ENCODE data around the gene SYT11.
"Not testable (repeated sequence)": the region's sequence is repeated elsewhere in the genome, so short reads cannot be mapped to it uniquely, and the experiment has no call there.

Gene SYT11

GRCh38 chr1:155860970-155861510 is 1.7 kb downstream of the SYT11 start:
- no peak for DNase-seq

DNA sequence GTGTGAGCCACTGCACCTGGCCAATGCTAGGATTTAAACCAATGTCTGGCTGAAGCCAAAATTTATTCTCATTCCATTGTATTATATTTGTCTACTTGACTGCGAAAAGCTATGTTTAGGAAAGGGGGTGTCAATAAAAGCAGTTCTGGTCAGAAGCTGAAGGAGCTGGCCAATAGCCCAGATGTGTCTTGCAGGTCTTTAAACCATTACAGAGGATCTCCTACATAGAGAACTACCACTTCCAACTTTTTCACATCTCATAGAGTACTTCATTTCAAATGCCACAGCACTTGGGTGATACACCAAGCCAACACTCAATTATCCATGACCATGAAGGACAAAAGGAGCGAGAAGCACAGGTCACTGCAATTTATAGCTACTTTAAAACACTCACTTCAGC is 2.5 kb downstream of the SYT11 start:
- no peak for DNase-seq

DNA sequence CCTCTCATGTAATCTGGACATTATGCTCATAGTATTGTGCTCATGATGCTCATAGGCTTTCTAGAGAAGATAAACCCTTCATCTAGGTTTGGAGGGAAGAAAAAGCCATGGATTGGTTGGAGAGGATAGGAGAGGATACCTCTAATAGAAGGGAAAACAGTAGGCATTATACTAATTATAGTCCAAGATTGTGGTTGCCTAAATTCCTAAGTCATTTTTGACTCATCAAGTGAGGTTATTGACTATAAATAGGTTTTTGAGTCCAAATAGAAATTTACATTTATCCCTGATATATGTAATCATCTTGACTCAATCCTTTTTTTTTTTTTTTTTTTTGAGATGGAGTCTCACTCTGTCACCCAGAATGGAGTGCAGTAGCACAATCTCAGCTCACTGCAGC is 5.0 kb downstream of the SYT11 start:
- no peak for DNase-seq

DNA sequence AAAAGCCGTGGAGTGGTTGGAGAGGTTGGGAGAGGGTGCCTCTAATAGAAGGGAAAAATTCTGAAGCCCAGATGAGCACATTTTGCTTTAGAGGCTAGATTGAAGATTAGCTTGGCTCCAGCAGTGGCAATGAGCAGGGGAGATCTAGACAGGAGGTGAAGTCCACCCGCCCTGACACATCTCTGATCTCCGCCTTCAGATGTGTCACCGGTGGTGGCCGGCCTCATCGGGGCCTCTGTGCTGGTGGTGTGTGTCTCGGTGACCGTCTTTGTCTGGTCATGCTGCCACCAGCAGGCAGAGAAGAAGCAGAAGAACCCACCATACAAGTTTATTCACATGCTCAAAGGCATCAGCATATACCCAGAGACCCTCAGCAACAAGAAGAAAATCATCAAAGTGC is 8.4 kb downstream of the SYT11 start:
- DNase-seq: no peak

GRCh38 chr1:155871390-155871789 is 12.0 kb downstream of the SYT11 start:
- DNase-seq: no peak

GRCh38 chr1:155872527-155872926 is 13.2 kb downstream of the SYT11 start:
- DNase-seq: no peak

DNA sequence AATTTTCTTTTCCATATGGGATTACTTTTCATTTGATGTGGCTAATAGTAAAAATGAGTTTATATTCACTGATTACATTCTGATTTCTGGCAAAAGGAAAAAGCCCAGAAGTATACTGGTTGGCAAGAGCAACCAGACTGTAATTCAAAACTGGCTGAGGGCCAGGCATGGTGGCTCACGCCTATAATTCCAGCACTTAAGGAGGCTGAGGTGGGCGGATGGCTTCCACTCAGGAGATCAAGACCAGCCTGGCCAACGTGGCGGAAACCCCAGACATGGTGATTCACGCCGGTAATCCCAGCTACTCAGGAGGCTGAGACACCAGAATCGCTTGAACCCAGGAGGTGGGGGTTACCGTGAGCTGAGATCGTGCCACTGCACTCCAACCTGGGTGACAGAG is 14.5 kb downstream of the SYT11 start:
- no peak for DNase-seq

DNA sequence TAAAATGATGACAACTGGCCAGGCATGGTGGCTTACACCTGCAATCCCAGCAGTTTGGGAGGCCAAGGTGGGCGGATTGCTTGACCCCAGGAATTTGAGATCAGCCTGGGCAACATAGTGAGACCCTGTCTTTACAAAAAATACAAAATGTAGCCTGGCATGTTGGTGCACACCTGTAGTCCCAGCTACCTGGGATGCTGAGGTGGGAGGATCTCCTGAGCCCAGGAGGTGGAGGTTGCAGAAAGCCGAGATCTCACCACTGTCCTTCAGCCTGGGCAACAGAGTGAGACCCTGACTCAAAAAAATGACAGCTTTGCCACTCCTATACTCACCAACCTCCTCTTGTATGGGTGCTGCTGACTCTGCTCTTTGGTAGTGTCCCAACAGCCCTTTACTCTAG is 18.6 kb downstream of the SYT11 start:
- no peak for DNase-seq

DNA sequence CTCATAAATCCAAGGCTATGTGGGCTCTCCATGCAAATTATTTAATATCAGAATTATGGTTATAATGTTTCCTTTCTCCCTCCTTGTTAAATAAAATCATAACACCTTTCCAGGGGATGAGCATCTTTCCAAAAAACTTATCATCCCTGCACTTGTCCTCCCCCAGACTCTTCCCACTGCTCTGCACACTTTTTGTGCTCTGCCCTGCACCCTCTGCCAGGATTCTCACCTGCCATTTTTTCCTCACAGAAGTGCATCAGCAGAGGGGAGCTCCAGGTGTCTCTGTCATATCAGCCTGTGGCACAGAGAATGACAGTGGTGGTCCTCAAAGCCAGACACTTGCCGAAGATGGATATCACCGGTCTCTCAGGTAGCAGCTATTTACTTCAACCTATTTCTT is 20.9 kb downstream of the SYT11 start:
- no peak for DNase-seq

DNA sequence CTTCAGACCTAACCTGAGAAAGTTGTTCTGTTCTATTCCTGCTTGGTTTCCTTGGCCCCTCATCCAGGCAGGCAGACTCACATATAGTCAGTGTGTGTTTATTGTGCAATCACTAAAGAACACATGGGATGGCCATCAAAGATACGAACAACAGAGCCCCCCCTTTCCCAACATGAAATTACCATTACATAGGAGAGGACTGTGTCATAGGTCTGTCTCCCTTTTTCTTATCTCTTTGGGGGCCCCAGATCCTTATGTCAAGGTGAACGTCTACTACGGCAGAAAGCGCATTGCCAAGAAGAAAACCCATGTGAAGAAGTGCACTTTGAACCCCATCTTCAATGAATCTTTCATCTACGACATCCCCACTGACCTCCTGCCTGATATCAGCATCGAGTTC is 21.6 kb downstream of the SYT11 start:
- DNase-seq: no peak

DNA sequence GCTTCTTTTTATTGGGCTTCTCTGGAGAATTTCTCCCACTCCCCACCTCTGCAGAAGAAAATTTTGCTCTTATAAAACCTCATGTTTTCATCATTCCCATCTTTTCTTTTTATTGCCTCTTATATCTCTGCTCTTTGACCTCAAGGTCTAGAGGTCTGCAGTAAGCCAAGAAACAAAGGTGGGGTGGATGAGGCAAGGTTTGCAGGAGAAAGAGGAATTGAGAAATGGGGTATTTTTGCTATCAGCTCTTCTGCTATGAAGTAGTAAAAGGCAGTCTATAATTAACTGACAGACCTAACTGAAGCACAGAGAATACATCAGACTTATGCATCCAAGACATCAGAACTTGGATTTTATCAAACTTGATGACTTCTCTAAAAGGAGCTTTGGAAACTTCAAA is 22.9 kb downstream of the SYT11 start:
- DNase-seq: no peak

DNA sequence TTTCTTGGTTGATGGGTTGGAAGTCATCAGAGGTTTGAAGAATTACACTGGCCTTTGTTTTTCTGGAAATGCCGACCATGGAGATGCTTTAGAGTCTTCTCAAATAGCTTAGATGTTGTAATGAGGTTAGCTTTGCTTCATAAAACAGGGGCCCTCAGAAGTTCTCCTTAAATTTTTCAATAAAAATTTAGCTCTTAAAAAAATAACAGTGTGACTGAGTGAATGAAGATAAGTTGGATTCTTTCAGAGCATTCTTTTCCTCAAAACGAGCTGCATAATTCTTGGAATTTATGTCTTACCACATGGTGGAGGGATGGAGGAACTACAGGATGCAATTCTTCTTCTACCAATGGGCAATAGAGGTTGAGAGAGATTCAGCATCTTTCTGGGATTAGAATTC is 23.4 kb downstream of the SYT11 start:
- DNase-seq: no peak

- no peak for DNase-seq
These were observed 24.9 kb downstream of the SYT11 start for GRCh38 chr1:155884031-155884960.

DNA sequence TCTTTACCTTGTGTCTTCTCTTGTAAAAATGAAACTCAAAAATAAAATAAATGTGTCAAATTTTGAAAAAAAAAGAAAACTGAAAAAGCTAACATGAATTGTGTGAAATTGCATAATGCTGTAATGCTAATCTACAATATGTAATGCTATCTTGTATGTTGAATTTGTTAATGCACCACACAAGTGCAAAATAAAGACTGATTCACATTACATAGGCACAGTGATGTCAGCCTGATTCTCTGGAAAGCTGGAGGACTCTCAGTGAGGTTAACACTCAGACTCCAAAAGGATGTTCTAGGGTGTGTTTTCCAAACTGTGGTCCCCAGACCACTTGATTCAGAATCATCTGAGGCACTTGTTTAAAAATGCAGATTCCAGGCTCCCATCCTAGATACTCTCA is 25.6 kb downstream of the SYT11 start:
- no peak for DNase-seq

DNA sequence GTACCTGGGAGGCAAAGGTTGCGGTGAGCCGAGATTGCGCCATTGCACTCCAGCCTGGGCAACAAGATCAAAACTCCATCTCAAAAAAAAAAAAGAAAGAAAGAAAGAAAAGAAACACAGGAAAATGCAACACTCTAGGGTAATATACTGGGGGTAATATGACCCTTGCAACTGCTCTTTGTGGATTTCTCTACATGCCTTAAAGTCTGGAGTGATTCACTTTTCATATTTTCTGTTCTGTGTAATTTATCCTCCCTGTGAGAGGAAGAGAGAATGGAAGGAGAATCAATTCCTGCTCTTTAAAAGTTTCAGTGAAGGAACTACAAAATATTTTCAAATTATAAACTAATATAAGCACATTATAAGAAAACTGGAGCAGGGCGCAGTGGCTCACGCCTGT is 29.1 kb downstream of the SYT11 start:
- DNase-seq: no peak

DNA sequence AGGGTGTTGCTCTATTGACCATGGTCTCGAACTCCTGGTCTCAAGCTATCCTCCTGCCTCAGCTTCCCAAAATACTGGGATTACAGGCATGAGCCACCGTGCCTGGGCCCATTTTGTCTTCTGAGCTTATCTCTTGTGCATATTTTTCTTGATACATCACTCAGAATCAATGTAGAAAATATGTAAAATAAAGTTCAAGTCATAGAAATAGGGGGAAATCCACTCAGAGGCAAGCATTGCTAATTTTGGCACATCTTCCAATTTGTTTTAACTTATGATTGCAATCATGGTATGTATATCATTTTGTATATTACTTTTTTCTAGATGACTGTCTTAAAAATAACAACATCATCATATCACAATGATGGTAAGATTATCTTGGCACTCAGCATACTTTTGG is 30.2 kb downstream of the SYT11 start:
- DNase-seq: no peak

DNA sequence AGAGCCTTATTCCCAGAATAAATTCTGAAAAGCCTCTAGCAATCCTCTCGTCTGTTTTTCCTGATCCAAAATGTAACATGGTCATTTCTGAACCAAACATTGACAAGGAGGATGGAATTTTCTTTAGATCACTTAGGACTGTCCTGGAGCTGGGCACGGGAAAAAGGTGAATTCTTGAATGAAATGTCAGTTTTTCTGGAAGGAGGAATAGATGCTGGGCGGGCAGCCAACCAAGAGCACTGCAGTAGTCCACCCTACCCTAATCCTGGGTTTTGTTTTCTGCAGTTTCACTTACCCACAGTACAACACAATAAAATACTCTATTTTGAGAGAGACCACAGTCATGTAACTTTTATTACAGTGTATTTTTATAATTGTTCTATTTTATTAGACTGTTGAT is 30.9 kb downstream of the SYT11 start:
- no peak for DNase-seq

GRCh38 chr1:155892796-155893195 is 33.4 kb downstream of the SYT11 start:
- no peak for DNase-seq

DNA sequence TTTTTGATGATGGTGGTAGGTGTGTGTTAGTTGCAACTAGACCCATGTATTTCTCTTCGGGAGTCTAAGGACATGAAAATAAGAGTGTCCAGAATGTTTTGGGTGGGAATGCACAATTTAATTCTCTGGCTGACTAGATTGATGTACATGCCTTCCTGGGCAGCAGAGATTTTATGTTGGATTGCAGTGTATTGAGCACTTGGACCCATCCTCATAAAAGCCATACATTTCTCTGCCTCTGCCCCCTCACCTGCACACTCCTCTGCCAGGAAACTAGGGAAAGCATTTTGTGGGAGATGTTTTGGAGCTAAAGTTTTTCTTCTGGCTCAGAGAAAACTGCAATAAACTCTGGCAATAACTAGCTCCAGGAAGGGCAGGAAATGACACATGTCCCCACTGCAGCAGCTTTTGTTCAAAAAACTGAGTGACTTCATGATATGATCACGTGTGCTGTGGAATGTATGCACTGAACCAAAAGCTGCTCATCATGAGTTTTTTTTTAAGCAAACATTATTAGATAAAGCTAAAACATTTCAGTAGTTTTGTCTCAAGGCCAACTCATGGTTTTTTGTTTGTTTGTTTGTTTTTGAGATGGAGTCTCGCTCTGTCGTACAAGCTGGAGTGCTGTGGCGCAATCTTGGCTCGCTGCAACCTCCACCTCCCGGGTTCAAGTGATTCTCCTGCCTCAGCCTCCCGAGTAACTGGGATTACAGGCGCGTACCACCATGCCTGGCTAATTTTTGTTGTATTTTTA is 34.2 kb downstream of the SYT11 start:
- DNase-seq: no peak

GRCh38 chr1:155895617-155896016 is 36.2 kb downstream of the SYT11 start:
- not testable (repeated sequence) for DNase-seq

- DNase-seq: not testable (repeated sequence)
These were observed 37.1 kb downstream of the SYT11 start for GRCh38 chr1:155896476-155896875.

- no peak for DNase-seq
These were observed 38.4 kb downstream of the SYT11 start for GRCh38 chr1:155897746-155898145.

DNA sequence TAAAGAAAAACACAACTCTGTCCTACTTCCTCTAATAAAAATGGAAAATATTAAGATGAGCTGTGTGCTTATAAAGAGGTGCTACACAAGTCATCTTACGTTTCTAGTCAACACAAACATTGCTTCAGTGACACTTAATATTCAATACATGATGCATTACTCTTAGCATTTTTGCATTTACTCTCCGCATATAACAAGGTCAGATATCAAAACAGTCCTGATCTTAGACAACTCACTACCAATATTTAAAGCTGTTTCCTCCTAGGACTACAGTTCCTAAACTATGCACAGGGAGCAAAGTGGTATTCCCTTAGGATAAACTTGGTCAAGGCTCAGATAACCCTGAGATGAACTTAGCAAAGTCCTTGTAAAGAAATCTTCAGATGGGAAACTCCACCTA is 39.5 kb downstream of the SYT11 start:
- no peak for DNase-seq

DNA sequence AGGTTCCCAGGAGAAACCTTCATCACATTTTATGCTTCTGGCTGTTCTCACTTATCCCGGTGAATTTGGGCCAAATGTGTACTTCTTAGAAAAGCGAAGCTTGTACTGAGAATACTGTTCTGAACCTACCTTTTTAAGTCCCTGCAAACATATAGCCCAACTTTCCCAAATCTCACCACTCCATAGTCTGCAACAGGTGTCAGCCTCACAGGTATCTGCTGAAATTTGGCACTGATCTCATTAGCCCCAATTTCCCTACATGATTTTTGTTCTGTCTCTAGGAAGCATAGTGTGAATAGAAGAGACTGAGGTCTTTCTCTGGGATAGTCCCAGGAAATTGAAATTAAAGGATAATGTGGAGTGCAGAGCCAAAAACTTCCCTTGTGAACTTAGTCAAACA is 40.3 kb downstream of the SYT11 start:
- no peak for DNase-seq
